Femur (tissue), 1 donor: ENCODE measurements around the gene TRRAP.

Experiments
- DNase-seq: peaks from one replicate; pipeline ENCODE4 v3.0.0-alpha.2; 2017

Gene TRRAP

GRCh38 chr7:98993024-98993897, 114.9 kb downstream of the TRRAP start:
- DNase-seq: no peak

GRCh38 chr7:98994046-98994944, 116.0 kb downstream of the TRRAP start:
- DNase-seq: no peak

GRCh38 chr7:98995111-98995510, 116.8 kb downstream of the TRRAP start:
- no peak for DNase-seq

GRCh38 chr7:98995523-98996149, 117.3 kb downstream of the TRRAP start:
- no peak for DNase-seq

GRCh38 chr7:98996150-98996552, 117.8 kb downstream of the TRRAP start:
- DNase-seq: no peak

- DNase-seq: no peak
Measured at GRCh38 chr7:98997846-98998245, 119.5 kb downstream of the TRRAP start.

GRCh38 chr7:98998821-98999725, 120.7 kb downstream of the TRRAP start:
- DNase-seq: no peak

GRCh38 chr7:99000196-99000903, 122.0 kb downstream of the TRRAP start:
- DNase-seq: no peak

- DNase-seq: no peak
Measured at GRCh38 chr7:99000904-99001465, 122.7 kb downstream of the TRRAP start.

GRCh38 chr7:99001482-99002147, 123.3 kb downstream of the TRRAP start:
- DNase-seq: no peak

- DNase-seq: no peak
Measured at GRCh38 chr7:99002148-99002826, 124.0 kb downstream of the TRRAP start.

- no peak for DNase-seq
Measured at GRCh38 chr7:99002827-99003212, 124.5 kb downstream of the TRRAP start.

- DNase-seq: no peak
Measured at GRCh38 chr7:99003419-99003818, 125.1 kb downstream of the TRRAP start.

GRCh38 chr7:99004216-99004615, 125.9 kb downstream of the TRRAP start:
- no peak for DNase-seq

- DNase-seq: no peak
Measured at GRCh38 chr7:99004781-99005500, 126.6 kb downstream of the TRRAP start.

GRCh38 chr7:99005776-99006175, 127.4 kb downstream of the TRRAP start:
- no peak for DNase-seq

- no peak for DNase-seq
Measured at GRCh38 chr7:99006739-99007424, 128.6 kb downstream of the TRRAP start.

GRCh38 chr7:99008181-99008631, 129.9 kb downstream of the TRRAP start:
- DNase-seq: no peak
